H9 (cell line): ENCODE data around the gene SRC. TPM values are rescaled to one million over a fixed set of nuclear protein-coding genes. Genes with fewer than 3 reads are reported as not detected.

Source experiments
- DNase-seq: peaks from one replicate; pipeline ENCODE4 v3.0.0-alpha.2; 2017
- H2AFZ ChIP-seq: one replicate; pipeline ENCODE4 v1.6.1; 2013; ENCODE audit warnings: mild to moderate bottlenecking, low read length, control low read depth, moderate library complexity
- H2AK5ac ChIP-seq: 2 replicates; pipeline ENCODE4 v1.6.1; 2013; ENCODE audit warnings: low read length, control low read depth, mixed read lengths; ENCODE audit not compliant: insufficient read length
- H2BK120ac ChIP-seq: one replicate; pipeline ENCODE4 v1.6.1; 2013; ENCODE audit warnings: low read depth, mild to moderate bottlenecking, low read length, control low read depth, inconsistent platforms; ENCODE audit not compliant: poor library complexity, severe bottlenecking
- H2BK12ac ChIP-seq: 2 replicates; pipeline ENCODE4 v1.6.1; 2013; ENCODE audit warnings: low read length, control low read depth, mixed read lengths, low read depth; ENCODE audit not compliant: insufficient read length
- H2BK15ac ChIP-seq: 2 replicates; pipeline ENCODE4 v1.6.1; 2013; ENCODE audit warnings: low read depth, low read length, control low read depth
- H2BK20ac ChIP-seq: one replicate; pipeline ENCODE4 v1.6.1; 2013; ENCODE audit warnings: low read depth, mild to moderate bottlenecking, low read length, control low read depth, inconsistent platforms; ENCODE audit not compliant: poor library complexity, severe bottlenecking
- H2BK5ac ChIP-seq: 2 replicates; pipeline ENCODE4 v1.6.1; 2013; ENCODE audit warnings: low read length, control low read depth, mixed read lengths; ENCODE audit not compliant: insufficient read length
- H3K14ac ChIP-seq: 2 replicates; pipeline ENCODE4 v1.6.1; 2013; ENCODE audit warnings: low read length, control low read depth; ENCODE audit not compliant: insufficient read depth
- H3K18ac ChIP-seq: 2 replicates; pipeline ENCODE4 v1.6.1; 2013; ENCODE audit warnings: low read depth, mild to moderate bottlenecking, mixed read lengths, low read length, control low read depth; ENCODE audit not compliant: insufficient read length
- H3K23ac ChIP-seq: 2 replicates; pipeline ENCODE4 v1.6.1; 2013; ENCODE audit warnings: low read length, control low read depth, mixed read lengths, low read depth; ENCODE audit not compliant: insufficient read length
- H3K23me2 ChIP-seq: 2 replicates; pipeline ENCODE4 v1.6.1; 2013; ENCODE audit warnings: low read depth, mild to moderate bottlenecking, mixed read lengths, low read length, control low read depth; ENCODE audit not compliant: insufficient read length, poor library complexity, severe bottlenecking
- H3K27ac ChIP-seq: 2 replicates; pipeline ENCODE4 v1.5.1; 2013; ENCODE audit warnings: low read length, control low read depth, mixed read lengths, low read depth; ENCODE audit not compliant: insufficient read length
- H3K27me3 ChIP-seq: 2 replicates; pipeline ENCODE4 v1.6.1; 2013; ENCODE audit warnings: low read length, control low read depth, inconsistent platforms; ENCODE audit not compliant: insufficient read depth
- H3K4ac ChIP-seq: 2 replicates; pipeline ENCODE4 v1.6.1; 2013; ENCODE audit warnings: low read depth, mild to moderate bottlenecking, control low read depth, inconsistent platforms, low read length, moderate library complexity
- H3K4me1 ChIP-seq: 2 replicates; pipeline ENCODE4 v1.6.1; 2013; ENCODE audit warnings: low read length, control low read depth, inconsistent platforms; ENCODE audit not compliant: insufficient read depth
- H3K4me2 ChIP-seq: 2 replicates; pipeline ENCODE4 v1.6.1; 2013; ENCODE audit warnings: low read length, control low read depth, mixed read lengths; ENCODE audit not compliant: insufficient read length, insufficient read depth
- H3K56ac ChIP-seq: 2 replicates; pipeline ENCODE4 v1.6.1; 2013; ENCODE audit warnings: low read depth, mild to moderate bottlenecking, mixed read lengths, low read length, control low read depth; ENCODE audit not compliant: insufficient read length
- H3K79me1 ChIP-seq: 2 replicates; pipeline ENCODE4 v1.6.1; 2013; ENCODE audit warnings: low read depth, mild to moderate bottlenecking, moderate library complexity, low read length, control low read depth, inconsistent platforms; ENCODE audit not compliant: insufficient read depth, poor library complexity, severe bottlenecking
- H3K79me2 ChIP-seq: 2 replicates; pipeline ENCODE4 v1.6.1; 2013; ENCODE audit warnings: low read length, control low read depth, inconsistent platforms; ENCODE audit not compliant: insufficient read depth
- H3K9ac ChIP-seq: 2 replicates; pipeline ENCODE4 v1.6.1; 2013; ENCODE audit warnings: low read length, control low read depth, mixed read lengths; ENCODE audit not compliant: insufficient read length; ENCODE audit errors: extremely low read depth
- H3K9me3 ChIP-seq: one replicate; pipeline ENCODE4 v1.6.1; 2013; ENCODE audit warnings: low read depth, low read length, inconsistent platforms; ENCODE audit not compliant: control insufficient read depth
- H3T11ph ChIP-seq: one replicate; pipeline ENCODE4 v1.6.1; 2013; ENCODE audit warnings: mild to moderate bottlenecking, low read length, control low read depth, inconsistent platforms
- H4K20me1 ChIP-seq: one replicate; pipeline ENCODE4 v1.6.1; 2013; ENCODE audit not compliant: control insufficient read depth, insufficient read length, insufficient read depth
- H4K5ac ChIP-seq: 2 replicates; pipeline ENCODE4 v1.6.1; 2013; ENCODE audit warnings: low read depth, mild to moderate bottlenecking, mixed read lengths, low read length, control low read depth; ENCODE audit not compliant: insufficient read length
- H4K8ac ChIP-seq: replicated peaks from 2 replicates; pipeline ENCODE4 v1.6.1; 2013; ENCODE audit warnings: low read length, control low read depth, mixed read lengths, low read depth; ENCODE audit not compliant: insufficient read length
- H4K91ac ChIP-seq: 2 replicates; pipeline ENCODE4 v1.6.1; 2013; ENCODE audit warnings: low read depth, mild to moderate bottlenecking, moderate library complexity, mixed read lengths, low read length, control low read depth; ENCODE audit not compliant: insufficient read length
- H3K27ac Mint-ChIP-seq, 3 experiments: 2 replicates in 2 of 3; 3 replicates in 1 of 3; pipeline ENCODE4 v1.8.0; 2020 to 2021; ENCODE audit warnings: mixed read lengths in 3 of 3, mild to moderate bottlenecking in 1 of 3, moderate library complexity in 1 of 3
- H3K27me3 Mint-ChIP-seq: 2 replicates; pipeline ENCODE4 v1.8.0; 2021; ENCODE audit warnings: low read depth, mild to moderate bottlenecking, moderate library complexity, mixed read lengths
- H3K36me3 Mint-ChIP-seq, 3 experiments: 2 replicates in 2 of 3; 3 replicates in 1 of 3; pipeline ENCODE4 v1.8.0; 2020 to 2021; ENCODE audit warnings: low read depth in 3 of 3, mixed read lengths in 3 of 3; ENCODE audit not compliant: insufficient read depth in 1 of 3
- H3K4me1 Mint-ChIP-seq, 2 experiments: 2 replicates each; pipeline ENCODE4 v1.8.0; 2020; ENCODE audit warnings: mixed read lengths in 2 of 2
- H3K4me3 Mint-ChIP-seq, 2 experiments: 2 replicates in 1 of 2; 3 replicates in 1 of 2; pipeline ENCODE4 v1.8.0; 2020 to 2021; ENCODE audit warnings: mild to moderate bottlenecking in 2 of 2, mixed read lengths in 2 of 2, moderate library complexity in 1 of 2
- H3K9me3 Mint-ChIP-seq, 2 experiments: 2 replicates in 1 of 2; 3 replicates in 1 of 2; pipeline ENCODE4 v1.8.0; 2020; ENCODE audit warnings: mild to moderate bottlenecking in 2 of 2, mixed read lengths in 2 of 2, moderate library complexity in 1 of 2
- CTCF ChIP-seq: fragments of 200-600 bp; sonication (generic); conservative IDR thresholded peaks from 3 replicates; pipeline ENCODE4 v1.8.0; 2021; ENCODE audit warnings: antibody characterized with exemption, mild to moderate bottlenecking
- WGBS: extraction: QIAGEN DNeasy Blood & Tissue Kit; methylation state at CpG from one replicate; pipeline ENCODE4 v1.1.7; 2013; ENCODE audit warnings: missing lambda C conversion rate, low lambda C conversion rate, mixed read lengths; ENCODE audit not compliant: insufficient read length; ENCODE audit errors: extremely low coverage; 5-methylcytosine and 5-hydroxymethylcytosine counted together
- total RNA-seq: library from RNA; stranded (reverse); gene quantifications from 2 replicates; pipeline ENCODE4 v1.2.1, GENCODE V29; 2021

The SRC gene
- total RNA-seq, 1 experiment from 2014 or later: 44.5 TPM

- Histone ChIP-seq H3K27me3 (no peaks in the 10 kb centered on the region; the same call in 1 of the 2 replicates), H2BK20ac (no peak overlapping the region), H4K5ac (no peak overlapping the region), H3K56ac (no peak overlapping the region), H3K79me2 (no peaks in the 10 kb centered on the region), H3K79me1 (no peaks in the 10 kb centered on the region), H3K14ac (no peak overlapping the region), H4K20me1 (no peaks in the 10 kb centered on the region), H4K8ac (no peak overlapping the region), H3K9me3 (no peaks in the 10 kb centered on the region), H3K27ac (no peak overlapping the region), H3K4me1 (peaks cover 16% of the 10 kb centered on the region; the same call in 1 of the 2 replicates), H2AFZ (no peak overlapping the region), H3K23ac (no peak overlapping the region), H4K91ac (no peak overlapping the region), H3K4me2 (peak overlapping the region; percentile 33), H2BK15ac (no peak overlapping the region), H3K18ac (no peak overlapping the region), H2BK12ac (no peak overlapping the region), H2AK5ac (no peak overlapping the region), H2BK120ac (no peak overlapping the region), H2BK5ac (no peak overlapping the region), H3K9ac (no peak overlapping the region), H3K23me2 (peaks cover 2% of the 10 kb centered on the region), H3T11ph (no peak overlapping the region), H3K4ac (no peak overlapping the region)
- Mint-ChIP-seq H3K27ac (no peak overlapping the region; a peak in 1 of 7 replicates), H3K9me3 (no peaks in the 10 kb centered on the region), H3K4me3 (peak overlapping the region in 1 of 2 experiments; percentile 45; a peak in 2 of 5 replicates), H3K4me1 (peaks cover 31 to 43% of the 10 kb centered on the region in 2 experiments), H3K36me3 (peaks cover 4 to 9% (median 7%) of the 10 kb centered on the region in 3 experiments; a peak in 5 of 7 replicates), H3K27me3 (peaks cover 21% of the 10 kb centered on the region)
- TF ChIP-seq CTCF: no peak
- WGBS: no CpG with 5 or more reads among the region's 23 CpGs
- no peak for DNase-seq
These were observed 62.6 kb downstream of the SRC start for GRCh38 chr20:37408302-37409193.
